Measurements from ENCODE around the gene PTPN23.
A peak's percentile ranks its signal among the peaks of the same experiment; 100 is the strongest.

The PTPN23 gene

DNA sequence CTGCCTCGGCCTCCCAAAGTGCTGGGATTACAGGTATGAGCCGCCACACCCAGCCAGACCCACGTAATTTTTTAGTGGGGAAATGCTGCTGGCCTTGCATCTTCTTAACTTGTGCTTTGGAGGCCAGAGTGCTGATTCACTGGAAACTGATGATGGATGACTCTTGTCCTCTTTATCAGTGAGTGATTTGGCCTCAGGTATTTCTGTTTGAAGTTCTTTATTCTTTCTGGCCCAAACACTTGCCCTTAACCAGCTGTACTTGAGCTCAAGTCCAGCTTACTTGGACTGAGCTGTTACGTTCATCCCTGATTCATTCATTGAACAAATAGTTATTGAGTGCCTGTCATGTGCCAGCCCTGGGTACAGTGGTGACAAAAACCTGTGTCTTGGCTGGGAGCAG, 4.2 kb downstream of the PTPN23 start:
- Histone ChIP-seq H3K4me3 (no peak overlapping the region), H3K36me3 (peaks cover 44% of the 10 kb centered on the region), H3K4me2 (no peak overlapping the region), H3K27ac (no peak overlapping the region), H4K20me1 (peaks cover 88% of the 10 kb centered on the region), H3K9ac (no peak overlapping the region), H3K27me3 (no peaks in the 10 kb centered on the region), H3K9me3 (no peaks in the 10 kb centered on the region), H3K4me1 (peaks cover 33% of the 10 kb centered on the region)
- no peak for TF ChIP-seq Cebpa-rat (IDR thresholded peaks at IDR 0.05)

DNA sequence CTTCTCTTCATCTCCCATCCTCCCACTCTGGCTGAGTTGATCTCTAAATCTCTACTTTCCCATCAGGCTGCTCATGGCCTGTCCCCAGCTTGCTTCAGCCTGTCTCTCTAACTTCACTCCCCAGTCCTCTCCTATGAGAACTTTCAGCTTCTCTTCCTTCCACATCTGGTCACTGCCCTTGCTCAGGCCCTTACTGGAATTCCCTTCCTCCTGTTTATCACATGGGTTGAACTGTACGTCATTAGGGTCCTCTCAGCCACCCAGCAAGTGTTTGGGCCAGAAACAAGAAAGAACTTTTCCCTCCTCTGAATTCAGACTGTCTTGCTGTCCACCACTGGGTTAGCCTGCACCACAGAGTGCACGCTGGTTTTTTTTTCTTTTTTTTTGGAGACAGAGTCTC, 5.0 kb downstream of the PTPN23 start:
- Histone ChIP-seq H3K9me3 (no peaks in the 10 kb centered on the region), H3K4me2 (no peak overlapping the region), H3K4me1 (peaks cover 34% of the 10 kb centered on the region), H3K9ac (no peak overlapping the region), H4K20me1 (peaks cover 96% of the 10 kb centered on the region), H3K27me3 (no peaks in the 10 kb centered on the region), H3K4me3 (no peak overlapping the region), H3K27ac (no peak overlapping the region), H3K36me3 (peaks cover 44% of the 10 kb centered on the region)
- no peak for TF ChIP-seq Cebpa-rat (IDR thresholded peaks at IDR 0.05)

DNA sequence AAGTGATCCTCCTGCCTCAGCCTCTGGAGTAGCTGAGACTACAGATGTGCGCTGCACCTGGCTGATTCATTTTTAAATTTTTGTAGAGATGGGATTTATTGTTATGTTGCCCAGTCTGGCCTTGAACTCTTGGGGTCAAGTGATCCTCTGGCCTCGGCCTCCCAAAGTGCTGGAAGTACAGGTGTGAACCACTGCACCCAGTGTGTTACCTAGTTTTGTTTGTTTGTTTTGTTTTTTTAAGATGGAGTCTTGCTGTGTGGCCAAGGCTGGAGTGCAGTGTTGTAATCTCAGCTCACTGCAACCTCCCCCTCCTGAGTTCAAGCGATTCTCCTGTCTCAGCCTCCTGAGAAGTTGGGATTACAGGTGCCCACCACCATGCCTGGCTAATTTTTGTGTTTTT, 12.1 kb downstream of the PTPN23 start:
- Histone ChIP-seq H3K27ac (no peak overlapping the region), H3K4me1 (peaks cover 17% of the 10 kb centered on the region), H3K27me3 (no peaks in the 10 kb centered on the region), H3K36me3 (peaks cover 49% of the 10 kb centered on the region), H3K9ac (no peak overlapping the region), H3K9me3 (no peaks in the 10 kb centered on the region), H3K4me2 (no peak overlapping the region), H3K4me3 (no peak overlapping the region), H4K20me1 (peaks cover 94% of the 10 kb centered on the region)
- no peak for TF ChIP-seq Cebpa-rat (IDR thresholded peaks at IDR 0.05)

DNA sequence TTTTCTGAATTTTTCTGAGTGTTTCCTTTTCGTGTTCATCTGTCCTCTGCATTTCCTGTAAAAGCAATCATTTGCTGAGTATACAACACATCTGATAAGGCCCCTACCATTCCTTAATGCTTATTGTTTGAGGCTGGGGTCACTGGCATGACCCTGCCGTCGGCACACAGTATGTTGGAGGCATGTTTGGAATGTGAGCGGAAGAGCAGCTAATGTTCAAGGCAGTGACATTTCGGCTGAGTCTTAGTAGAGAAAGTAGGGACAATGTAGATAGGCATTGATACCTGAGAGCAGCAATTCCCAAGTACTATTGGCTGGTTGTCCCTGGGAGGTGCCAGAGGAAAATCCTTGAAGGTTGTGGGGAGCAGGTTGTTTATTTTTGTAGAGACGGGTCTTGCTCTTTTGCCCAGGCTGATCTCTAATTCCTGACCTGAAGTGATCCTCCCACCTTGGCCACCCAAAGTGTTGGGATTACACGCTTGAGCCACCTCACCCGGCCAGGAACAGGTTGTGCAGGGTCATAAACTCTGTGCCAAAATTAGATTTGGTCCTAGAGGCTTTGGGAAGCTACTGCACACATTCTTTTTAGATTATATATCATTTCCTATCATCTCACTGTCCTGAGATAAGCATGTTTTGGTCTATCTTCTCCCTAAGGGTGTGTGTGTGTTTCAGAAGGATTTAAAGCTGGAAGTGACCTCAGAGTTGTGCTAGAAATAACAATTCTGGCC, 13.5 kb downstream of the PTPN23 start:
- no peaks in the 10 kb centered on the region for H3K9me3 ChIP-seq
- no peaks in the 10 kb centered on the region for H3K27me3 ChIP-seq
- peaks cover 16% of the 10 kb centered on the region for H3K4me1 ChIP-seq
- peaks cover 49% of the 10 kb centered on the region for H3K36me3 ChIP-seq
- H3K4me2 ChIP-seq, result no peak overlapping the region
- H3K9ac ChIP-seq, result 0 out of 2 replicates have a peak overlapping the region, but pooled peaks have one; percentile 8
- peaks cover 95% of the 10 kb centered on the region for H4K20me1 ChIP-seq
- H3K4me3 ChIP-seq, result no peak overlapping the region
- TF ChIP-seq Cebpa-rat (IDR thresholded peaks at IDR 0.05), result no peak
- H3K27ac ChIP-seq, result no peak overlapping the region

DNA sequence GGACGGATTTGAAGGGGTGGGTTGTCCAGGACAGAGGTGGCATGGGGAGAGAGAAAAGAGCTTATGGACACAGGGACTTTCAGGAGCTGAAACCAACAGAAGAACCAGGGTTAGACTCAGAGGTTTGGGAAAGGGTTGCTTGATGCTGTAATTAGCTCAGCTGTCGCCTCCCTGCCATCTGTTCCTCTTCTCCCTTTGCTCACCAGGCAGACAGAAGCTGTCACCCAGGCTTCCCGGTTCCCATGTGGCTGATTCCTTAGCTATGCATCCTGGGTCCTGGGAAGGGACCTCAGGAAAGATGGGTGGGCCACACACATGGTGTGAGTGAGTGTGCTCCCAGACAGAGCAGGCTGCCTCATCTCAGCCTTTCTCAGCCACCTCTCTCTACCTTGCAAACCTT, 14.1 kb downstream of the PTPN23 start:
- Histone ChIP-seq H3K27ac (no peak overlapping the region), H3K4me1 (peaks cover 16% of the 10 kb centered on the region), H3K9me3 (no peaks in the 10 kb centered on the region), H3K4me3 (no peak overlapping the region), H3K27me3 (no peaks in the 10 kb centered on the region), H3K9ac (no peak overlapping the region), H4K20me1 (peaks cover 95% of the 10 kb centered on the region), H3K36me3 (peaks cover 52% of the 10 kb centered on the region), H3K4me2 (no peak overlapping the region)
- no peak for TF ChIP-seq Cebpa-rat (IDR thresholded peaks at IDR 0.05)

DNA sequence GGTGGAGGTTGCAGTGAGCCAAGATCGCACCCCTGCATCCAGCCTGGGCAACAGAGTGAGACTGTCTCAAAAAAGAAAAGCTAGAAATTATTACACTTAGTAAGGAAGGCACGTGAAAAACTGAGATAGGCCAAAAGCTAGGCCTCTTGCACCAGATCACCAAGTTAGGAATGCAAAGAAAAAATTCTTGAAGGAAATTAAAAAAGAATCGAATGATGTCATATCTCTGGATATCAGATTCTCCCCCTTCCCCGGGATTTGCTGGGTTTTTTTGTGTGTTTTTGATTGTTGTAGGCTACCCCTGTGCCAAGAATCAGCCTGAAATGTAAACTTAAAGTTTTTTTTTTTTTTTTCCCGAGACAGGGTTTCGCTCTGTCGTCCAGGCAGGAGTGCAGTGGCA, 17.4 kb downstream of the PTPN23 start:
- peaks cover 12% of the 10 kb centered on the region; the same call in 1 of the 2 replicates for H3K4me1 ChIP-seq
- no peak for TF ChIP-seq Cebpa-rat (IDR thresholded peaks at IDR 0.05)
- H3K4me3 ChIP-seq, result no peak overlapping the region
- no peak overlapping the region for H3K4me2 ChIP-seq
- H4K20me1 ChIP-seq, result peaks cover 89% of the 10 kb centered on the region
- no peak overlapping the region for H3K9ac ChIP-seq
- H3K36me3 ChIP-seq, result peaks cover 81% of the 10 kb centered on the region
- no peaks in the 10 kb centered on the region for H3K9me3 ChIP-seq
- H3K27ac ChIP-seq, result no peak overlapping the region
- no peaks in the 10 kb centered on the region for H3K27me3 ChIP-seq

DNA sequence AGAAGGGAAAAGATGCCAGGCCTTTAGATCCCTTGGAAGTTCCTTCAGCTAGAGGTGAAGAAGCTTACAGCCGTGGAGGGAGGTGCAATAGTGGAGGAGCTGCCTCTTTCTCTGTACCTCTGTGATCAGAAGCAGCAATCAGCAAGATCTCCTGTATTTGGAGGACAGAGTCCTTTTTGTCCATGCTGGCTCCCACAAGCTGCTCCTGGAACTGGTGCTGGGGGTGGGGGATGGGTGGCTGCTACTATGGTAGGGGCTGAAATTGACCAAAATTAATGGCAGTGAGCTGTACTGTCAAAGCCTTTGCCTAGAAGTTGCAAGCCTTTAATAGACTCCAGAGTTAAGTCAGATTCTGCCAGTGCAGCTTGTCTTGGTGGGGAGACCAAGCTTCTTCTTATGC, 18.2 kb downstream of the PTPN23 start:
- no peak overlapping the region for H3K4me3 ChIP-seq
- H4K20me1 ChIP-seq, result peaks cover 89% of the 10 kb centered on the region
- no peaks in the 10 kb centered on the region for H3K27me3 ChIP-seq
- no peak overlapping the region for H3K9ac ChIP-seq
- no peak for TF ChIP-seq Cebpa-rat (IDR thresholded peaks at IDR 0.05)
- H3K27ac ChIP-seq, result no peak overlapping the region
- peaks cover 89% of the 10 kb centered on the region for H3K36me3 ChIP-seq
- no peaks in the 10 kb centered on the region for H3K9me3 ChIP-seq
- H3K4me1 ChIP-seq, result peaks cover 12% of the 10 kb centered on the region; the same call in 1 of the 2 replicates
- H3K4me2 ChIP-seq, result no peak overlapping the region

DNA sequence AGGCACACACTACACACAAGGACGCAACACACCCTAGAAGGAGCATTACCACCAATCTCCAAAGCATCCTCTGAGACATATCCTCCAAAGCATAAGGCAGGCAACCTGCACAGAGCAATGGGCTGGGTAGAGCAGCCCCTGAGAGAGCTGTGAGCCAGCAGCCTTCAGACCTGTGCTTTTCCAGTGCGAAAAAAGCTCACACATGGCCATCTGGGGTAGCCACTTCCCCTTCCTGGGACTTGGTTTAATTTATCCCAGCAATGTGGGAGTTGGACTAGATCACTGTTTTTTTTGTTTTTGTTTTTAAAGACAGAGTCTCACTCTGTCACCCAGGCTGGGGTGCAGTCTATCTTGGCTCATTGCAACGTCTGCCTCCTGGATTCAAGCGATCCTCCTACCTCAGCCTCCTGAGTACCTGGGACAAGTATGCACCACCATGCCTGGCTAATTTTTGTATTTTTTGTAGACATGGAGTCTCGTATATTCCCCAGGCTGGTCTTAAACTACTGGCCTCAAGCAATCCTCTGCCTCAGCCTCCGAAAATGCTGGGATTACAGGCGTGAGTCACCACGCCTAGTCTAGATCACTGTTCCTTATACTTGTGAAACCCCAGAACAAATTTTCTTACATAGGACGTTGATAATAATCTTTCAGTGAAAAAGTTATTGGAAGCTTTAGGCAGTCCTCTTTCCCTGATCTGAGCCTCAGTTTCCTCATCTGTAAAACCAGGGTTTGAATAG, 18.9 kb downstream of the PTPN23 start:
- TF ChIP-seq Cebpa-rat (IDR thresholded peaks at IDR 0.05), result no peak
- Histone ChIP-seq H3K4me2 (no peak overlapping the region), H4K20me1 (peaks cover 89% of the 10 kb centered on the region), H3K27ac (no peak overlapping the region), H3K4me3 (no peak overlapping the region), H3K9ac (no peak overlapping the region; the same call in 1 of the 2 replicates), H3K27me3 (no peaks in the 10 kb centered on the region), H3K4me1 (peaks cover 18% of the 10 kb centered on the region; the same call in 1 of the 2 replicates), H3K36me3 (peaks cover 95% of the 10 kb centered on the region), H3K9me3 (no peaks in the 10 kb centered on the region)

DNA sequence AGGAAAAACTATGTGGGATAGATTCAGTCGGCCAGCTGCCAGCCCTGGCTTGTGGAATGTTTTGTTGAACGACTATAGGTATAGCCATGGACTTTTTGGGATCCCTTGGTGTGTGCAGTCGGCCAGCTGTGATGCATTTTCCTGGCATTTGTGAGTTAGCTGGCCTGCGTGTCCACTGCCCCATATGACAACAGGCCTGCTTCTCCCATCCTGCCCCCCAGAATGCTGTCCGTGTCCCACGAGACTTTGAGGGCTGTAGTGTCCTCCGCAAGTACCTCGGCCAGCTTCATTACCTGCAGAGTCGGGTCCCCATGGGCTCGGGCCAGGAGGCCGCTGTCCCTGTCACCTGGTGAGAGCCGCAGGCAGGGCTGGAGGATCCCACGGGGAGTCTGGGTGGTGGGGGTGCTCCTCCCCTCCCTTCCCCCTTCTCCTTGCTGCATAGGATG, 23.6 kb downstream of the PTPN23 start:
- Histone ChIP-seq H3K27me3 (no peaks in the 10 kb centered on the region), H3K4me3 (no peak overlapping the region), H4K20me1 (peaks cover 92% of the 10 kb centered on the region), H3K27ac (no peak overlapping the region), H3K4me2 (no peak overlapping the region), H3K4me1 (peaks cover 33% of the 10 kb centered on the region), H3K9ac (no peak overlapping the region), H3K36me3 (peaks cover 94% of the 10 kb centered on the region), H3K9me3 (no peaks in the 10 kb centered on the region)
- TF ChIP-seq Cebpa-rat (IDR thresholded peaks at IDR 0.05), result no peak

All from BLaER1 (cell line).